GM12874 (cell line): ENCODE data around the gene SV2C.

ENCODE experiments used
- CTCF ChIP-seq: IDR thresholded peaks from 2 replicates; pipeline ENCODE4 v1.5.1; 2011; ENCODE audit warnings: low read depth, mild to moderate bottlenecking, control low read depth, low read length, moderate library complexity; ENCODE audit not compliant: insufficient read depth

SV2C gene

DNA sequence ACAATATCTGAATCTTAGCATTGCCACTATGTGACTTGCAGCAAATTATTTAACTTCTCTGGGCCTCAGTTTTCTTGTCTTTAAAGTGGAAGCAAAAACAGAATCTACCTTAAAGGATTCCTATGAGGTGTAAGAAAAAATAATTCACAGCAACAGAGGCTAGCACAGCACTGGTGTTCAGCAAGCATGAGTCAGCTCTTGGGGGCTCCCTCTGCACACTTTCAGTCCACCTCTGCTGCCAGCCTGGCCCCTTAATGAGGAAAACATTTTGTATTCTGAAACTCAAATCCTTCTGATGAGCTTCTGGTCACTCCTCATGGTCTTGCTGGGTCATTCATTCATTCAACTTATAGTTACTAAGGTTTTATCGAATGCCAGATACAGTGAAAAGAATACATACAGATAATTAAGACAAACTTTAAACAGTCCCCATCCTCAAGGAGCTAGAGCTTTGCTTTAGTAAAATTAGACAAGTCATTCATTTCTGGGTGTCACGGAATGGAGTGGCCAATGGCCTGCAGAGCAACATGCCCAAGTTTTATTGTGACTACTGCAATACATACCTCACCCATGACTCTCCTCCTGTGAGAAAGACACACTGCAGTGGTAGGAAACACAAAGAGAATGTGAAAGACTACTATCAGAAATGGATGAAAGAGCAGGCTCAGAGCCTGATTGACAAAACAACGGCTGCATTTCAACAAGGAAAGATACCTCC is 293.1 kb downstream of the SV2C start:
- no peak for TF ChIP-seq CTCF

- no peak for TF ChIP-seq CTCF
These were observed 293.7 kb downstream of the SV2C start for GRCh38 chr5:76376866-76377230.

DNA sequence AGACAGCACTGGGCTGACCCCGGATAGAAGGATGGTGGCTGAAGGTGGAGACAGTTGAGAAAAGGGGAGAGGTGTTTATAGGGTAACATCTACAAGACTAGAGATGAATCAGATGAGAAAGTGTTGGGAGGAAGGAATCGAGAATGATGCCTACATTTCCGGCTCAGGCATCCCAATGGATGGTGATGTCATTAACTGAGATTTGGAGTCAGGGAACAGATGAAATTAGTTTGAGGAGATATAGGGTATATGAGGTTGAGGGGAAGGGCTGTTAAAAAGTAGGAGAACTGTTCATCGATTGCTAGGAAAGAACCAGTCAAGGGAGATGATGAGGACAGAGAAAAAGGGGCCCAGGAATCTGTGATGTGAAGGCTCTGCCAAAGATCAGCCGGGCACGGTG is 295.2 kb downstream of the SV2C start:
- no peak for TF ChIP-seq CTCF

DNA sequence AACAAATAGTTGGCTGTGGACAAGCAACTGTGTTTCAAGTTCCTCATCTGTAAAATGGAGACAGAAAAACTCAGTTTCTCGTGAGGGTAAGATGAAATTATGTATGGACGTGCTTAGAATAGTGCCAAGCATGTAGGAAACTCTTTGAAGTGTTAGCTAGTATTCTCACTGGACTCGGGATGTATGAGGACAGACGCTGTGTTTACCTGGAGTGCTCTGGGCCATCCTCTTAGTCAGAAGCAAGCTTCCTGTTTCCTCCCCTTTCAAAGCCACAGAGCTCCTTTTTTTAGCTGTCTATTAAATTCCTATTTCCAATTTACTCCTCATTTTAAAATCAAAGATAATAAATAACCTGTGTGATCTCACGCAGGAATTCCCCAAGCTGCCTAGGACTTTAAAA is 296.1 kb downstream of the SV2C start:
- TF ChIP-seq CTCF = no peak

DNA sequence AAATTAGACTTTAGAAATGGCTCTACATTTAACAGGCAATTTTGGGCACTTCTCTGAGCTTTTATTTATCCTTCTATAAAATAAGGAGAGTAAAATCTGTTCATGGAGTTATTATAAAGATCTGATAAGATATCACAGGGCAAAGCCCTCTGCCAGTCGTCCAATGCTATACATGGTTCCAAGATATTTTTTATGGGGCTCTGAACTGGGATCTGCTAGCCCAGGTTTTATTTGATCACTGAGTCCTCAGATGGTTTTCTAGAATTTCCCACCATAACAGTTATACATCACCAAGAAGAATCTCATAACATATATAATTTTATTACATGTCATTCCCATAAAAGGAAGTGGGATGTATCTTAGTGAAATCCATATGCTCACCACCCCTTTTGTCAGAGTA is 296.7 kb downstream of the SV2C start:
- TF ChIP-seq CTCF = no peak

- no peak for TF ChIP-seq CTCF
These were observed 297.3 kb downstream of the SV2C start for GRCh38 chr5:76380346-76381066.

GRCh38 chr5:76383126-76383832 is 300.1 kb downstream of the SV2C start:
- TF ChIP-seq CTCF = no peak
